Activated naive CD4-positive, alpha-beta T cell treated with anti-CD3 and anti-CD28 coated beads for 36 hours (primary cell): Measurements from ENCODE around the gene GHDC. TPM values are rescaled to one million over a fixed set of nuclear protein-coding genes. Genes with fewer than 3 reads are reported as not detected.
A peak's percentile ranks its signal among the peaks of the same experiment; 100 is the strongest.

Experiments
- CTCF ChIA-PET: fragments of 350-600 bp; sonication (Branson Sonifier 250); formaldehyde crosslinking; loops from one replicate; lab custom pipeline; 2021; ENCODE audit warnings: antibody characterized with exemption; lab: Charles Lee
- DNase-seq: peaks from one replicate; pipeline ENCODE4 v3.0.0-alpha.2; 2020
- H3K27ac Mint-ChIP-seq: one replicate; pipeline ENCODE4 v1.8.0; 2021; ENCODE audit warnings: mild to moderate bottlenecking, mixed read lengths
- H3K27me3 Mint-ChIP-seq: one replicate; pipeline ENCODE4 v1.8.0; 2021; ENCODE audit warnings: low read depth, mixed read lengths
- H3K36me3 Mint-ChIP-seq: one replicate; pipeline ENCODE4 v1.8.0; 2021; ENCODE audit warnings: low read depth, mixed read lengths
- H3K4me1 Mint-ChIP-seq: one replicate; pipeline ENCODE4 v1.8.0; 2021; ENCODE audit warnings: low read depth, mixed read lengths
- H3K4me3 Mint-ChIP-seq: one replicate; pipeline ENCODE4 v1.8.0; 2021; ENCODE audit warnings: mild to moderate bottlenecking, moderate library complexity, mixed read lengths
- H3K9me3 Mint-ChIP-seq: one replicate; pipeline ENCODE4 v1.8.0; 2021; ENCODE audit warnings: mixed read lengths
- intact Hi-C: fragments of 100-400 bp; cut with micrococcal nuclease; formaldehyde crosslinking; loops from one replicate; pipeline ENCODE4 v1.15.1; 2023
- total RNA-seq, 2 experiments: library from RNA; stranded (reverse); gene quantifications; one replicate each; pipeline ENCODE4 v1.2.3, GENCODE V29; 2021

GHDC gene
- total RNA-seq, 2 experiments from 2014 or later: 9.0 to 9.7 TPM

DNA sequence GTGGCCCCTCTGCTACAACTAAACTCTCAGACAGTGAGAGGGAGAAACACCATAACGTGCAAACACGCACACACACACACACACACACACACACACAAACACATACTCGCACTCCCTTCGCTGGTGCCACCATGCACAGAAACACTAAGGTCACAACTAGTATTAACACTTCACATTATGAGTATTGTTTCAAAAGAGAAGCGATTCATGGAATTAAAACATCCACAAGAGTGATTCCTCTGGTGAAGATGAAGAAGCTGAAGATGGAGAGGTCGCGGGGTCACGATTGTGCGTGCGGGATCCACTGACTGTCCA lies 7.1 kb upstream of the GHDC start:
- H3K27ac Mint-ChIP-seq: no peak overlapping the region
- intact Hi-C loops: no loop called here

DNA sequence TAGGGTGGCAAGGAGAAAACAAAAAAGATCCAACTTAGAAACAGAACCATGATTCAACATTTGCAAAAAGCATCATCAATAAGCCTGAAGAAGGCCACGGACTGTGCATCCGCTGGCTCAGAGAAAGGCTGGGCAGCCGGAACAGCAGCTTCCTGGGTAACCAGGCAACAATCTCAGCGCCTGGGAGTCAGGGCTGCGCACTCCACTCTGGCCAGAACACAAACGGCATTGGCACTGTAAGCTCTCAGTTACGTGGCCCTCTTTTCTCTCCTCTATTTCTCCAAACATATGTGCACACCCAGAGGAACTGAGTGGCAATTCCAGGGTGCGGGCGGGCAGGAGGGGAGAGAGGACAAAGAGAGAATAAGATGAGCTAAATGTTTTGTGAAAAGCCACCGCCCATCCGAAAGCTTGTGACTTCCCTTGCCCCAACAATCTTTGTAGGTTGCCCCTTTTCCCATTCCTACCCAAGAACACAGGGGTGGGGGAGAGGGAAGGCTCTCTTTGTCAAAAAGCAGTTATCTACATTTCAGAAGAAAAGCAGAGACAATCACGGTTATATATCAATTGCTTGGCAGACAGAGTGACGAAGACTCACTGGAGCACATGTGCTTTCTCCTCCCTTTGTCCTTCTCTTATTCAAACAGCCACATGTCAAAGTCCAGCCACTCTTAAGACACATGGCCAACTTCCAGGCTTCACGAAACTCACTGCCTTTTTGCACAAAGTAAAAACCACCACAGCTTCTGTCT lies 6.6 kb upstream of the GHDC start:
- H3K27me3 Mint-ChIP-seq: no peaks in the 10 kb centered on the region
- no peak overlapping the region for H3K4me3 Mint-ChIP-seq
- CTCF ChIA-PET: interaction anchor here (0.6 to 0.9 kb wide), 2 partner anchors 19 to 49 kb away, joined by 3 read pairs; partner anchors contain the start of gene KCNH4
- DNase-seq: no peak
- H3K9me3 Mint-ChIP-seq: no peaks in the 10 kb centered on the region
- H3K4me1 Mint-ChIP-seq: peaks cover 2% of the 10 kb centered on the region
- intact Hi-C loops: no loop called here
- peaks cover 23% of the 10 kb centered on the region for H3K36me3 Mint-ChIP-seq
- peak overlapping the region; percentile 25 for H3K27ac Mint-ChIP-seq

More for the DNA sequence above, 7.1 kb upstream of the GHDC start:
- Mint-ChIP-seq H3K4me3 (no peak overlapping the region), H3K4me1 (peaks cover 2% of the 10 kb centered on the region), H3K36me3 (peaks cover 23% of the 10 kb centered on the region), H3K9me3 (no peaks in the 10 kb centered on the region), H3K27me3 (no peaks in the 10 kb centered on the region)
- DNase-seq: no peak
- CTCF ChIA-PET: interaction anchor here (0.6 kb wide), 1 partner anchor 50 kb away, joined by 3 read pairs; no protein-coding TSS in a partner anchor

DNA sequence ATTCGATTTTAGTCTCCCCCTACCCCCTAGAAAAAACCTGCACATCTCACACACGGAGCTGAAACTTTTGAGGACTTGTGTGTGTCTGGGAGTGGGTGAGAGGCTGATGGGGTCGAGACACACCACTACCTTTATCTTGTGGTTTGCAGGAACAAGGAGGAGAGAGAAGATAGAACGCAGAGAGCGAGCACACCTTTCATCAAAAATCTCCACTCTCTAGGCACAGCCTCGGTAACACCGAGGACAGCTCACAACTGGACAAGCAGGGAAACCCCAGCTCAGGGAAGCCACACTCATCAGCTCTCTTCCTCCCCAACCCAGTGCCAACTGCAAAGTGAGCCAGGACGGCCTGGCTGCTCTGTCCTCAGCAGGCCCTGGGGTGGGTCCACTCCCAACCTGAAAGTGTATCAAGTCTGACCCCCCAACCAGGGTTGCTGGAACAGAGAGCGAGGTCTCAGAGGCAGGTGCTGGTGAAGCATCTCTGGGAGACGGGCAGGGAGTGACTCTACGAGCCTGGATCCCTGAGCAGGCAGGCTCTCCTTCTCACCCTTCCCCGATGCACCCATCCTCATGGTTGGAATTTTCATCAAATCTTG lies 5.2 kb upstream of the GHDC start:
- DNase-seq: no peak
- no peaks in the 10 kb centered on the region for H3K9me3 Mint-ChIP-seq
- intact Hi-C loops: no loop called here
- no peaks in the 10 kb centered on the region for H3K27me3 Mint-ChIP-seq
- peaks cover 3% of the 10 kb centered on the region for H3K4me1 Mint-ChIP-seq
- peaks cover 18% of the 10 kb centered on the region for H3K36me3 Mint-ChIP-seq
- H3K4me3 Mint-ChIP-seq: no peak overlapping the region
- CTCF ChIA-PET: no interaction called here
- peak overlapping the region; percentile 7 for H3K27ac Mint-ChIP-seq

- DNase-seq: no peak
- Mint-ChIP-seq H3K9me3 (no peaks in the 10 kb centered on the region), H3K27me3 (no peaks in the 10 kb centered on the region), H3K4me1 (peaks cover 6% of the 10 kb centered on the region), H3K27ac (peak overlapping the region; percentile 39), H3K36me3 (peaks cover 15% of the 10 kb centered on the region), H3K4me3 (no peak overlapping the region)
- CTCF ChIA-PET: no interaction called here
- intact Hi-C loops: no loop called here
These were observed 4.6 kb upstream of the GHDC start for GRCh38 chr17:42198897-42199296.

DNA sequence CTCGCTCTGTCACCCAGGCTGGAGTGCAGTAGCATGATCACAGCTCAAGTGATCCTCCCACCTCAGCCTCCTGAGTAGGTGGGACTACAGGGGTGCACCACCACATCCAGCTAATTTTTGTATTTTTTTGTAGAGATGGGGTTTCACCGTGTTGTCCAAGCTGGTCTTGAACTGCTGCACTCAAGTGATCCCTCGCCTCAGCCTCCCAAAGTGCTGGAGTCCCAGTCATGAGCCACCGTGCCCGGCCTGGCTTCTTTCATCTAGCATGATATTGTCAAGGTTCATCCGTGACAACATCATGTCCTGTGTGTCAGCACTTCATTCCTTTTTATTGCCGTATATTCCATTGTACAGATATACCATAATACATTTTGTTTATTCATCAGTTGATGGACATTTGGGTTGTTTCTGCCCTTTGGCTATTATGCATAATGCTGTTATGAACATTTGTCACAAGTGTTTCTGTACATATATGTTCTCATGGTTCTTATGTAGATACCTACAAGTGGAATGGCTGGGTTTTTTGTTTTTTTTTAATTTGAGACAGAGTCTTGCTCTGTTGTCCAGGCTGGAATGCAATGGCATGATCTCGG lies 3.4 kb upstream of the GHDC start:
- intact Hi-C loops: no loop called here
- Mint-ChIP-seq H3K4me1 (peaks cover 17% of the 10 kb centered on the region), H3K36me3 (peaks cover 9% of the 10 kb centered on the region), H3K27me3 (no peaks in the 10 kb centered on the region), H3K27ac (no peak overlapping the region), H3K9me3 (no peaks in the 10 kb centered on the region), H3K4me3 (no peak overlapping the region)
- CTCF ChIA-PET: interaction anchor here (0.6 kb wide), 1 partner anchor 24 kb away, joined by 3 read pairs; no protein-coding TSS in a partner anchor
- no peak for DNase-seq

- peaks cover 2% of the 10 kb centered on the region for H3K36me3 Mint-ChIP-seq
- H3K4me1 Mint-ChIP-seq: peaks cover 16% of the 10 kb centered on the region
- no peaks in the 10 kb centered on the region for H3K9me3 Mint-ChIP-seq
- CTCF ChIA-PET: interaction anchor here (0.5 to 1.7 kb wide), 6 partner anchors 8 to 306 kb away, joined by 3 to 9 read pairs (median 4); partner anchors contain the start of gene HCRT
- H3K27ac Mint-ChIP-seq: peak overlapping the region; percentile 83
- intact Hi-C loops: no loop called here
- H3K4me3 Mint-ChIP-seq: peak overlapping the region; percentile 93
- DNase-seq: no peak
- H3K27me3 Mint-ChIP-seq: no peaks in the 10 kb centered on the region
These were observed 902 bp downstream of the GHDC start for GRCh38 chr17:42193216-42193968.

DNA sequence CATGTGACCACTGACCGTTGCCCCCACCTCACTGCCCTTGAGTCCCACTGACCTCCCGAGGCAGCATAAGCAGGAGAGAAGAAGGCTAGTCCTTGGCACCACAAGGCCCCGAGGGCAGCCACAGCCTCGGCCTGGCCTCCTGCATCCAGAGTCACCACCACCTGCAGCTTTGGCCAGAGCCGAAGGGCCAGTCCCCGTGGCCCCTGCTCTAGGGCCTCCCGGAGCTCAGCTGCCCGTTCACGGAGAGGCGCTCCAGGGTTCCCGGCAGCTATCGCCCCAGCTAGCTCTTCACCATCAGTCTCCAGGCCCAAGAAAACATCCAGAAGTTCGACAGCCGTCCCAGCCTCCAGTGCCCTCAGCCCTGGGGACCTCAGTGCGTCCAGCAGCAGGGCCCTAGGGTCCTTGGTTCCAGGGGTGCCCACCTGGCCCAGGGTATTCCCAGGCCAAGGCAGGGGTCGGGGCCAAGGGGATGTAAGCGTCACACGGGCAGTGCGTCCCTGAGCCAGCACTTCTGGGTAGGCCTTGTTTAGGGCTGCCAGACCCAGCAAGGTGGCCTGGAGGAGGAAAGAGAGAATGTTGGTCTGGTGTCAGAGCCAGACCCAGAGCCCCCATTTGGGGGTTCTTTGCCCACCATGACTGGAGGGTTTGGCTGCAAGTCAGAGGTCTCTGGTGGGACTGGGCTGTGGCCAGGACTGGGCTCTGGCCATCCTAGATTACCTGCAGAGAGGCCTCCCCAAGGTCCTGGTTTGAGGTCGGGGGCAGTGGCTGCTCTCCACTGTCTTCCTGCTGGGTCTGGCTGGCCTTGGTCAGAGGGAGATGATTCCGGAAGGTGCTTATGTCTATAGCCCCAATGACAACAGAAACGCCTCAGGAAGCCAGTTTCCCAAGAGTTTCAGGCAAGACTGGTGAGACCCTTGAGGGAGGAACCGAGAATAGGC lies 1.8 kb downstream of the GHDC start:
- Mint-ChIP-seq H3K36me3 (peaks cover 2% of the 10 kb centered on the region), H3K27me3 (no peaks in the 10 kb centered on the region), H3K9me3 (no peaks in the 10 kb centered on the region), H3K4me3 (peak overlapping the region; percentile 15), H3K4me1 (peaks cover 16% of the 10 kb centered on the region), H3K27ac (no peak overlapping the region)
- DNase-seq: no peak
- CTCF ChIA-PET: interaction anchor here (0.7 kb wide), 1 partner anchor 7 kb away, joined by 3 read pairs; the partner anchor contains the start of gene HCRT
- intact Hi-C loops: no loop called here

DNA sequence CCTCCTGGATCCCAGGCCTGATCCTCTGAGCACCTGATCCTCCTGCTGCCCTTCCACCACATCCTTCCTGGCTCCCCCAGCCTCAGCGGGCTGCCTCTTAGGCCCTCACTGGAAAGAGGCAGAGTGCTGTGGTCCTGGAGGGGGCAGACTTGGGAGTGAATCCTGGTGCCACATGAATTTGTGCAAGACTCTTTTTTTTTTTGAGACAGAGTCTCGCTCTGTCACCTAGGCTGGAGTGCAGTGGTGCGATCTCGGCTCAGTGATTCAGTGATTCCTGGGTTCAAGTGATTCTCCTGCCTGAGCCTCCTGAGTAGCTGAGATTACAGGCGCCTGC lies 3.1 kb downstream of the GHDC start:
- CTCF ChIA-PET: no interaction called here
- H3K4me3 Mint-ChIP-seq: no peak overlapping the region
- no peak overlapping the region for H3K27ac Mint-ChIP-seq
- no peaks in the 10 kb centered on the region for H3K27me3 Mint-ChIP-seq
- peaks cover 2% of the 10 kb centered on the region for H3K36me3 Mint-ChIP-seq
- no peaks in the 10 kb centered on the region for H3K9me3 Mint-ChIP-seq
- H3K4me1 Mint-ChIP-seq: peaks cover 16% of the 10 kb centered on the region
- no peak for DNase-seq
- intact Hi-C loops: no loop called here

GRCh38 chr17:42190491-42191274 lies 3.6 kb downstream of the GHDC start:
- Mint-ChIP-seq H3K4me3 (no peak overlapping the region), H3K27me3 (no peaks in the 10 kb centered on the region), H3K9me3 (no peaks in the 10 kb centered on the region), H3K27ac (no peak overlapping the region), H3K36me3 (peaks cover 2% of the 10 kb centered on the region), H3K4me1 (peaks cover 16% of the 10 kb centered on the region)
- intact Hi-C loops: no loop called here
- DNase-seq: no peak
- CTCF ChIA-PET: interaction anchor here (1.1 kb wide), 1 partner anchor 9 kb away, joined by 3 read pairs; no protein-coding TSS in a partner anchor

DNA sequence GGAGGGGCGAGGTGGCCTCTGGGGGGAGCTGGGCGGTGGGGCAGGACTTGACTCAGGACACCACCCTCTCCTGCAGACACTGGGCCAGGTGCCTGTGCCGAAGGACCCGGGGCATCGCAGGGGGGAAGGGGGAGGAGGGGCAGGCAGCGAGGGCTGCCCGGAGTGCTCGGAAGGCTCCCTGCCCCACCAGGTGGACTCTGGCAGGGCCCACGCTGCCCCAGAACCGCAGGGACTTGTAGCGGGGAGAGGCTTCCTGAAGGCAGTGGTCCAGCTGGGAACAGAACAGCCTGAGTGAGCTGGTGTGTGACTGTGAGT lies 4.7 kb downstream of the GHDC start:
- H3K4me3 Mint-ChIP-seq: no peak overlapping the region
- CTCF ChIA-PET: interaction anchor here (0.6 kb wide), 3 partner anchors 98 to 237 kb away, joined by 3 read pairs; no protein-coding TSS in a partner anchor
- H3K36me3 Mint-ChIP-seq: peaks cover 2% of the 10 kb centered on the region
- no peak for DNase-seq
- H3K9me3 Mint-ChIP-seq: no peaks in the 10 kb centered on the region
- H3K4me1 Mint-ChIP-seq: peaks cover 22% of the 10 kb centered on the region
- intact Hi-C loops: no loop called here
- H3K27me3 Mint-ChIP-seq: no peaks in the 10 kb centered on the region
- no peak overlapping the region for H3K27ac Mint-ChIP-seq
